OCI-M2 (cell line): ENCODE data around the gene RFPL1.

Experiments
- DNase-seq: peaks from one replicate; lab custom pipeline; 2025; ENCODE audit not compliant: unreplicated experiment; lab: John Stamatoyannopoulos, UW

RFPL1 gene

GRCh38 chr22:29442976-29443375 is 4.6 kb downstream of the RFPL1 start:
- DNase-seq: no peak

DNA sequence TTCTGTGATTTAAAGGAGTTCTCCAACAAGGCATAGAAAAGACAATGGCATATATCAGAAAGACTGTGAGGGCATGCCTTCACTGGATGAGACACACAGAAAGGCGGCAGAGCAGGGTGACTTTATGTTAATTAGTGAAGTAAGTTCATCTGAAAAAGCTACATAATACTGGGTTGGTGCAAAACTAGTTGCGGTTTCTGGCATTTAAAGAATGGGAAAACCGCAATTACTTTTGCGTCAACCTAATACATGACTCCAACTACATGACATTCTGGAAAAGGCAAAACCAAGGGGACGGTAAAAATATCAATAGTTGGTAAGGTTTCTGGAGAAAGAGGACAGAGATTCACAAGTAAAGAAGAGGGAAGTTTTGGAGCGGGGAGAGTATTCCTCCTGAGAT is 5.1 kb downstream of the RFPL1 start:
- no peak for DNase-seq

DNA sequence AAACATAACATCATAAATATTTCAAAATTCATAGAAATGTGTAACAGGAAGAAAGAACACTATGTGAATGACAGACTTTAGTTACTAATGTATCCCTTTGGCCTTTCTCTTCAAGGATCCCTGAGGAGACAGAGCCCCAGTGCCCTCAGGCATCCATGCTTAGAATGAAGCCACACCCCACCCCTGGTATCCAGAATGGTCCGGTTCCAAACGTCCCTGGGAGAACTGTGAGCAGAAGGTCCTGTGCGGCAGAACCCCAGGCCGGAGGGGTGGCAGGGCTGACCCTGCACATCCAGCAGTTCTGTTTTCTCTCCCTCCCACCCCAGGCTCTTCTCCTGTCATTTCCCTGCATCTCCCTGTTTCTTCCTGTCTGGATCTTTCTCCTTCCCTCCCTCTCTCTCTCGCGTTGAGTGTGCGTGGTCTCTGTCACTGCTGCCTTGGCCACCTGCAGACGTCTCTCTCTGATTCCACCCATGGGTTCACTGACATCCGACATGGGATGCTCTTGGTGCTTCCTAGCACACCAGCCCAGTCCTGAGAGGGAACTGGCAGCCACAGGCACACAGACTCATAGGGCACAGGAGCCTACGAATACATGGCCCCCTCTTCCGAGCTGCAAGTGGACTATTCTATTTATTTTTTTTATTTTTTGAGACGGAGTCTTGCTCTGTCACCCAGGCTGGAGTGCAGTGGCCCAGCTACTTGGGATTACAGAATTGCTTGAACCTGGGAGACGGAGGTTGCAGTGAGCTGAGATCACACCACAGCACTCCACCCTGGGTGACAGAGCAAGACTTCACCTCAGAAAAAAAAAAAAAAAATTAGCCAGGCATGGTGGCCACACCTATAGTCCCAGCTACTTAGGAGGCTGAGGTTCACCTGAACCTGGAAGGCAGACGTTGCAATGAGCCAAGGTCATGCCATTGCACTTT is 5.7 kb downstream of the RFPL1 start:
- no peak for DNase-seq

- DNase-seq: no peak
Measured at GRCh38 chr22:29445508-29445907, 7.1 kb downstream of the RFPL1 start.

DNA sequence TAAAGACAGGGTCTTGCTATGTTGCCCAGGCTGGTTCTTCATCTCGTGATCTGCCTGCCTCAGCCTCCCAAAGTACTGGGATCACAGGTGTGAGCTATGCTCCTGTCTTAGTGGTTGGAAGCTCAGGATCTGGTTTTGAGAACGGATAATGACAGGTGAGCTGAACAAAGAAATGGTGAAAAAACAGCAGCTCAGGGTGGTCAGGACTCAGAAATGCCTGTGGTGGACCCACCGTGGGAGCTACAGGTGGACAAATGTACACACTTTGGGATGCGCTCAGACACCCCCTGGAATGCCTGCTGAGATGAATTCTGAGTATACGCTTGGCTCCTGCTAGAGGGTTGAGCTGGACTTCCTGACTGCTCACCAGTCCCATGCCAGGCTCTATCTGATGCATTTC is 9.5 kb downstream of the RFPL1 start:
- DNase-seq: no peak

GRCh38 chr22:29449296-29449875 is 11.0 kb downstream of the RFPL1 start:
- no peak for DNase-seq

- no peak for DNase-seq
Measured at GRCh38 chr22:29450222-29450621, 11.8 kb downstream of the RFPL1 start.

DNA sequence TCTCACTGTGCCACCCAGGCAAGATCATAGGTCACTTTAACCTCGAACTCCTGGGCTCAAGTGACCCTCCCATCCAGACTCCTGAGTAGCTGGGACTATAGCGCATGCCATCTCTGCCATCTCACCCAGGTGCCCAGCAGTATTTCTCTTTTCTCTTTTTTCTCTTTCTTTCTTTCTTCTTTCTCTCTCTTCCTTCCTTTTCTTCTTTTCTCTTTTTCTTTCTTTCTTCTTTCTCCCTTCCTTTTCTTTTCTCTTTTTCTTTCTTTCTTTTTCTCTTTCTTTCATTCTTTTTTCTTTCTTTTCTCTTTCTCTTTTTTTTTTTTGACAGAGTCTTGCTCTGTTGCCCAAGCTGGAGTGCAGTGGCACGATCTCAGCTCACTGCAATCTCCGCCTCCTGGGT is 13.5 kb downstream of the RFPL1 start:
- no peak for DNase-seq

GRCh38 chr22:29454276-29454675 is 15.9 kb downstream of the RFPL1 start:
- DNase-seq: no peak

DNA sequence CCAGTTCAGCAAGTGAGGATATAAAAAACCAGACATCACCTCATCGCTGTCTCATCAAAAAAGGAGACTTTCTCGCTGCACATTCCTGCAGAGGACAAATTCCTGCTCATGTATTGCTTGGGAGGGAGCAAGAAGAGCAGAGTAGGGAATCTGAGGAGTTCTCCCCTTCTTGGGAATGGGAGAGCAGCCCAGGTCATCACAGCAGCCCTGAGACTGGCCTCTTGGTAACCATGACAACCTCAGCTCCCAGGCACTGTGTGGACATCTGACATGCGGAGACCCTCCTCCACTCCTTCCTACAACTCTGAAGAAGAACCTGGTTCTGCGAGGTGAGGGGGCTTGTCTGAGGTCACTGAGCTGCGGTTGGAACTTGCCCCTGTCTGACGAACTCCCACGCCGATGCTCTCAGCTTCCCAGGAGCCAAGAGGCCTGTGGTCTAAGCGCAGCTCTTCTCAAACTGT is 17.9 kb downstream of the RFPL1 start:
- no peak for DNase-seq

DNA sequence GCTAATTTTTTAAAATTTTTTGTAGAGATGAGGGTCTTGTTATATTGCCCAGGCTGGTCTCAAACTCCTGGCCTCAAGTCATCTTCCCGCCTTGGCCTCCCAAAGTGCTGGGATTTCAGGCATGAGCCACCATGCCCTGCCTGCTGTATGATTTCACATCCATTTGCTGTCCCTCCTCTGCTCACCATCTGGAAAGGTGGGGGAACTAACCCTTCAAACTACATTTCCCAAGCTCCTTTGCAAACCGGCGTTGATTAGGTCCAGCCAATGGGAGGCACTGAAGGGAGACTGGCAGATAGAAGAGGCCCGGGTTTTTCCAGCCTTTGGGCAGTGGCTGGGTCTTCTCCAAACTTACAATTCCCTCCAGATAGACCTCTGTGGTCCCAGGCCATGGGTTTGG is 19.3 kb downstream of the RFPL1 start:
- DNase-seq: no peak

DNA sequence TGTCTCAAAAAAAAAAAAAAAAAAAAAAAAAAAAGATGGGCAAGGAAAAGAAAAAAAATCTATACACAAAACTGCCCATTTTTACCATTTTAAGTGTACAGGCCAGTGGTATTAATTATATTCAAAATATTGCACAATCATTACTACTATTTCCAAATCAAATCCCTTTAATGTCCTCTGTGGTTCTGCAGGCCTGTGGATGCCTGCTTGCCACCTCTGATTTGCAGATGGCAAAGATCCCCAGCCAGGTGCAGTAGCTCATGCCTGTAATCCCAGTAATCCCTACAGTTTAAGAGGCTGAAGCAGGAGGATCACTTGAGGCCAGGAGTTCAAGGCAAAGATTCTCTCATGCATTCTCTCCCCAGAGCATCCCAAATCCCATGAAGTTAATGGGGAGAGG is 20.2 kb downstream of the RFPL1 start:
- DNase-seq: no peak

DNA sequence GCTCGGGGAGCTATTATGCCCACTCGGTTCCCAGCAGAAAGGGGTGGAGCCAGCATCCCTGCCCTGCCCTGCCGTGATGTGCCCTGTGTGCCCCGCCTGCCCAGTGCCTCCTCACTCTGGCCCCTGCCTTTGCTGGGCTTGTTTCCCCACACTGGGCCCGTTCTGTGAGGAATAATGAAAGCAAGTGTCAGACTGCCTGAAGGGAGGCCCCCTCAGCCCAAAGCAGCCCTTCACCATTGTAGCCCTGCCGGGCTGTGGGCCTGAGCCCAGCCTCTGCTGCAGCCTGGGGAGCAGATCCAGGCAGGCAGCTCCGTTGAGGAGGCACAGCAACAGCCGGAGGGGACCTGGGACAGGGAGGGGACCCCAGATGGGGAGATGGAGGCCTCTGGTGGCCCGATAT is 21.4 kb downstream of the RFPL1 start:
- no peak for DNase-seq

DNA sequence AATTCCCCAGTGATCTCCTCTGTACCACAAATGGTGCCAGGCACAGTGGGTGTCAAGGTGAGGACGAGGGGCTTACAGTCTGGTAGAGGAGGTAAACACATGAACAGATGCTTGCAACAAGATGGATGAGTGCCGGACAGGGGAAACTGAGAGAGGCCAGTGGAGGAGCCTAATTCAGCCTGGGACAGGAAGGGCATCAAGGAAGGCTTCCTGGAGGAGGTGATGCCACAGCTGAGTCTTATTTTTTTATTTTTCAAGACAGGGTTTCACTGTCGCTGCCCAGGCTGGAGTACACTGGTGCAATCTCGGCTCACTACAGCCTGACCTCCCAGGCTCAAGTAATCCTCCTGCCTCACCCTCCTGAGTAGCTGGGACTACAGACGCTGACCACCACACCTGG is 22.9 kb downstream of the RFPL1 start:
- DNase-seq: no peak

DNA sequence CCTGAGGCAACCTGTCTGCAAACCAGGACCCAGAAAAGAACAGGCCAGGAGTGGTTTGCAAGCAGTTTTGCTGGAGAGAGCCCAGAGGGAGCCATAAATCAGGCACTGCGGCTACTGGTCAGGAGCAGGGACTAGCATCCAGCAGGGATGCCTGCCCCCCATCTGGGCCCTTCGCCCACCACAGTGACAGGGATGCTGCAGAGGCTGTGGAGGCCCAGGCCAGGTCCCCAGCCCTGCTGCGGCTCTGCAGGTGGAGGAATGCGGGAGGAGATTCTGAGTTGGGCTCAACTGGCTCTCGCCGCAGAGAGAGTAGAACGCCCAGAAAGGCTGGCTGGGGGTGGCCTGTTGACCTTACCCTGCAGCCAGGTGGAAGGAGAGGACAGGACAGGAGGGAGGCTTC is 25.2 kb downstream of the RFPL1 start:
- DNase-seq: no peak

- no peak for DNase-seq
Measured at GRCh38 chr22:29464581-29464980, 26.2 kb downstream of the RFPL1 start.

DNA sequence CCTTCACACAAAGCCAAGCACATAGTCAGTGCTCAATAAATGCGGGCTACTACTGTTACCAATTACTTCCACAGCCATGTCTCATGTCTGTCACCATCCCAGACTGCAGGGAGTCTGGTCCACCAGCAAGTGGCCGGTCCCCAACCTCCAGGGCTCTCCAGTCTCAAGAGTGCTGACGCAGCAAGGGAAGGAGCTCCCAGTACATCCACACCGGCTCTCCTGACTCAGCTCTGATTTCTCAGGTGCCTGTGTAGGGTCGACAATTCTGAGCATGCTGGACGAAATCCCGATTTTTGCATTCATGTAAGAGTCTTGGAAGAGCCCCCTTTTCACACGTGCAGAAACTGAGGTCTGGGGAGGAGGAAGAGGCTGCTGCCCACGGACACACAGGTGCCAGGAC is 31.4 kb downstream of the RFPL1 start:
- DNase-seq: no peak

DNA sequence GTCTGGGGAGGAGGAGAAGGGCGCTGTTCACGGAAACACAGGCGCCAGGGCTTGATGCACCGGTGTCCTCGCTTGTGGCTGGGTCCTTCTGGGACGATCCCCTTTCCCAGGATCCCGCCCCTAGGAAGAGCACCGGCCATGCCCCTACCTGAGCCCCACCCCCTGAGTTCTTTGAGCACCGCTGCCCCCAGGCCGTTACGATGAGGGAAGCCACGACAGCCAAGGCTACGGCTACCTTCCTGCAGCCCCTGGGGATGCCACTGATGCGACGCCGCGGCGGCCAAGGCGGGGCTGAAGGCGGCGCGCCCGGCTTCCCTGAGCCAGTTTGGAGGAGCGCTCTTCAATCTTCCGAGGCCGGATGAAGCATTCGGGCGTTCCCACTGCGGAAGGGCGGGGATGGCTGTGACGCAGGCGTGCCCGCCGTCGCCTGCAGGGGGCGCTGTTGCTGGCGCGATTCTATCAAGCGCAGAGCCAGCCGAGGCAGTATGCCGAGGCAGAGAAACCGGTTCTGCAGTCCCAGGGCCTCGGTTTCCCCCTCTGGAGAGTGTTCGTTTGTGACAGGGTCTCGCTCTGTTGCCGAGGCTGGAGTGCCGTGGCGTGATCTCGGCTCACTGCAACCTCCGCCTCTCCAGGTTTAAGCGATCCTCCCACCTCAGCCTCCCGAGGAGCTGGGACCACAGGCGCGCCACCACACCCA is 31.9 kb downstream of the RFPL1 start:
- DNase-seq: no peak

DNA sequence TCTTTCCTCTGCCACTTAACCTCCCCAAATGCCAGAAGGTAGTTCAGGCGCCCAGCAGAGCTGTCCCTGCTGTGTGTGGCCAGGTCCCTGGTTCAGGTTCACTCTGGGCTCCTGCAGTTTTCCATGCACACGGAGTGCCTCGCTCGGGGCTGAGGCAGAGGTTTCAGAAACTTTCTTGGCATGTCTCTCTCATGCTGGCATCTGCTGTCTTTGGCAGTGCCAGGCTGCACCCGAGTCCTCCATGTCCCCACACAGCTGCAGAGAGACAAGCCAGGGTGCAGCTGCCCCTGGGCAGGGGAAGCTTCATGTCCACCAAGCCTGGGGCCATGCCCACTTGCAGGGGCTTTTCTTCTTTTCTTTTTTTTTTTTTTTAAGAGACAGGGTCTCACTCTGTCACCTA is 34.6 kb downstream of the RFPL1 start:
- DNase-seq: no peak

DNA sequence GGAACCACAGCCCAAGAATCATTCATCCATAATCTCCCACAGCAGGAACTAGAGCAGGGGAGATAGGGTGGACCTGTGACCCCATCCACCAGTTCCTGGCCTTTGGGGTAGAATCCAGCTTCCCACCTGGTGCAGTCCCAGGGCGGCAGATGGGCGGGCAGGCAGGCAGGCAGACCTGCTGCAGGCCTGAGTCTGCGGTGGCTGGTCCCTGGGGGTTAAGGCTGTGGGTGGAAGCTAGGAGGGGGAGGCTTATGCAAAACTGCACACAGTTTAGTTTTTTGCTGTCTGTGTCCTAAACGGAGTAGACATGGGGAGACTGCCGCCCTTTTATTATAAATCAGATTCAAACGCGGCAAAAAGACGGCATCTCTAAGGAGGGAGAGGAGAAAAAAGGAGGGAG is 37.2 kb downstream of the RFPL1 start:
- no peak for DNase-seq

DNA sequence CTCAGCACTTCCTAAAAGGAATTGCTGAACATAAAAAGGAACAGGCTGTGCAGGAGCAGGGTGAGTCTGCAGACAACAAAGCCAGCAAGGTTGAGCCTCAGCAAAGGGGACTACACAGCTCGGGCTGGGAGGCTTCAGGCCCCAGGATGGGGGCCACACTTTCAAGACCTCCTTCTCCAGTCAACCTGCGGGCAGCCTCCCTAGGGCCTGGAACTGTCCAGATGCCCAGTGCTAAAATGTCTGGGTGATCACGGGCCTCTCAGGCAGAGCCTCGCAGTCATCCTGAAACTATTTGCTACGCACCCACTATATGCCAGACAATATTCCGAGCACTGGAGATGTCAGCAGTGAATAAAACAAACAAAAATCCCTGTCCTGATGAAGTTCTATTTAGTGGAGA is 37.7 kb downstream of the RFPL1 start:
- DNase-seq: no peak

DNA sequence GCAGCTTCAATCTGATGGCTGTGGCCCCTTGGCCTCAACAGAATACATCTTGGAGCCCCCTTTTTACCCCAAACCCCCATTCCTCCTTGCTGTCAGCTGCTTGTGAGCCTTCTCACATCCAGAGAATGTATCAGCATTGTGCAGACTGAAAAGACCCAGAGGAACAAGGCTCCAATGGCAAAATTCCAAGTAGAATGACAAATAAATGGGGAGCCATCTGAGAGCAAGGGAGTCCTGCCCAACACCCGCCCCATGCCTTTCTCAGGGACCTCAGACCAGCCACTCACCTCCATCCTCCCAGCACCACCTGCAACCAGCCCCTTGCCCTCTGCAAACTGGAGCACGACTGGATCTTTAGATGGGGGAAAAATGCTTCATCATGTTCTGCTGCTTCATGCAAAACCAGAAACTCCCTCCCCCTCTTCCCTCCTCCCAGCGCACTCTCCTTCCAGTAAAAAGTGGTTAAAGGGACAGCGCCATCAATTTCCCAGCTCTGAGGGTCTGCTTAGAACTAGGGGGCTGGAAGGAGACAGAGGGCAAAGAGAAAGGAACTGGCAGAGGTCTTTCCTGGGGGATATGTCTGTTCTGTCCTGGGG is 39.4 kb downstream of the RFPL1 start:
- DNase-seq: no peak
